MM.1S (cell line): ENCODE data around the gene PPP1R9B.

Source experiments
- DNase-seq: peaks from one replicate; pipeline ENCODE4 v3.0.0-alpha.2; 2015
- H2AFZ ChIP-seq: fragments of 300-600 bp; sonication (generic); 2 replicates; pipeline ENCODE4 v1.6.0; 2016; ENCODE audit warnings: antibody characterized with exemption, low read length
- H3F3A ChIP-seq: fragments of 300-600 bp; sonication (generic); 2 replicates; pipeline ENCODE4 v1.6.1; 2016; ENCODE audit warnings: mild to moderate bottlenecking, antibody characterized with exemption, low read length, moderate library complexity, mixed read lengths; ENCODE audit not compliant: insufficient read depth
- H3K27ac ChIP-seq: fragments of 300-600 bp; sonication (generic); 2 replicates; pipeline ENCODE4 v1.5.1; 2016; ENCODE audit warnings: mild to moderate bottlenecking, low read length
- H3K27me3 ChIP-seq: fragments of 300-600 bp; sonication (generic); replicated peaks from 2 replicates; pipeline ENCODE4 v1.6.0; 2016; ENCODE audit warnings: low read length; ENCODE audit not compliant: insufficient read depth
- H3K36me3 ChIP-seq: fragments of 300-600 bp; sonication (generic); replicated peaks from 2 replicates; pipeline ENCODE4 v1.6.1; 2016; ENCODE audit warnings: mild to moderate bottlenecking, low read length, mixed read lengths; ENCODE audit not compliant: insufficient read depth
- H3K4me1 ChIP-seq: fragments of 300-600 bp; sonication (generic); 2 replicates; pipeline ENCODE4 v1.6.1; 2016; ENCODE audit warnings: low read length, mixed read lengths
- H3K4me2 ChIP-seq: fragments of 300-600 bp; sonication (generic); 2 replicates; pipeline ENCODE4 v1.6.0; 2016; ENCODE audit warnings: low read depth, low read length
- H3K4me3 ChIP-seq: fragments of 300-600 bp; sonication (generic); 2 replicates; pipeline ENCODE4 v1.5.1; 2016; ENCODE audit warnings: low read length, mixed read lengths
- H3K79me2 ChIP-seq: fragments of 300-600 bp; sonication (generic); 2 replicates; pipeline ENCODE4 v1.6.1; 2016; ENCODE audit warnings: mixed run types, low read length, mixed read lengths
- H3K9ac ChIP-seq: fragments of 300-600 bp; sonication (generic); 2 replicates; pipeline ENCODE4 v1.6.1; 2016; ENCODE audit warnings: low read length, mixed read lengths
- H3K9me2 ChIP-seq: fragments of 300-600 bp; sonication (generic); replicated peaks from 2 replicates; pipeline ENCODE4 v1.6.1; 2016; ENCODE audit warnings: mild to moderate bottlenecking, low read length, mixed read lengths; ENCODE audit not compliant: insufficient read depth
- H3K9me3 ChIP-seq: fragments of 300-600 bp; sonication (generic); replicated peaks from 2 replicates; pipeline ENCODE4 v1.6.1; 2016; ENCODE audit warnings: mild to moderate bottlenecking, low read length, mixed read lengths; ENCODE audit not compliant: insufficient read depth
- H4K20me1 ChIP-seq: fragments of 300-600 bp; sonication (generic); 2 replicates; pipeline ENCODE4 v1.6.1; 2016; ENCODE audit warnings: mild to moderate bottlenecking, low read length, moderate library complexity, mixed read lengths; ENCODE audit not compliant: insufficient read depth
- CTCF ChIP-seq: fragments of 300-600 bp; sonication (generic); IDR thresholded peaks from 2 replicates; pipeline ENCODE4 v1.5.1; 2016; ENCODE audit warnings: antibody characterized with exemption, low read length, mixed read lengths
- EZH2 ChIP-seq: fragments of 300-600 bp; sonication (generic); optimal IDR thresholded peaks from 2 replicates; pipeline ENCODE3; 2017; ENCODE audit warnings: low read depth, mild to moderate bottlenecking, antibody characterized with exemption, low read length, mixed read lengths
- EZH2phosphoT487 ChIP-seq: fragments of 300-600 bp; sonication (generic); IDR thresholded peaks from 2 replicates; pipeline ENCODE4 v1.6.1; 2018; ENCODE audit warnings: antibody characterized with exemption, low read length

PPP1R9B gene

GRCh38 chr17:50181591-50182560 is 31.4 kb upstream of the PPP1R9B start:
- no peak overlapping the region for H3K4me2 ChIP-seq
- H3K27ac ChIP-seq = no peak overlapping the region
- peaks cover 23% of the 10 kb centered on the region for H3K4me1 ChIP-seq

GRCh38 chr17:50181144-50181543 is 30.7 kb upstream of the PPP1R9B start:
- no peak overlapping the region for H3K27ac ChIP-seq
- H3F3A ChIP-seq = peaks cover 5% of the 10 kb centered on the region; the same call in 1 of the 2 replicates
- H3K4me1 ChIP-seq = peaks cover 23% of the 10 kb centered on the region
- H2AFZ ChIP-seq = no peak overlapping the region
- H4K20me1 ChIP-seq = no peaks in the 10 kb centered on the region
- H3K9me3 ChIP-seq = no peaks in the 10 kb centered on the region
- no peak for DNase-seq
- H3K9me2 ChIP-seq = no peaks in the 10 kb centered on the region
- no peak overlapping the region for H3K4me3 ChIP-seq
- no peak overlapping the region for H3K9ac ChIP-seq
- H3K4me2 ChIP-seq = no peak overlapping the region
- H3K79me2 ChIP-seq = no peaks in the 10 kb centered on the region
- peaks cover 5% of the 10 kb centered on the region; the same call in 1 of the 2 replicates for H3K27me3 ChIP-seq
- no peaks in the 10 kb centered on the region for H3K36me3 ChIP-seq
- TF ChIP-seq CTCF = no peak
- TF ChIP-seq EZH2 = no peak
- TF ChIP-seq EZH2phosphoT487 = no peak

More at GRCh38 chr17:50181591-50182560, 31.4 kb upstream of the PPP1R9B start:
- H3K9ac ChIP-seq = no peak overlapping the region
- no peaks in the 10 kb centered on the region for H3K36me3 ChIP-seq
- H4K20me1 ChIP-seq = no peaks in the 10 kb centered on the region
- peaks cover 5% of the 10 kb centered on the region; the same call in 1 of the 2 replicates for H3F3A ChIP-seq
- DNase-seq = no peak
- no peaks in the 10 kb centered on the region for H3K9me2 ChIP-seq
- H3K27me3 ChIP-seq = peaks cover 9% of the 10 kb centered on the region; the same call in 1 of the 2 replicates
- no peaks in the 10 kb centered on the region for H3K79me2 ChIP-seq
- no peak overlapping the region for H2AFZ ChIP-seq
- no peak for TF ChIP-seq CTCF
- no peak for TF ChIP-seq EZH2phosphoT487
- no peak for TF ChIP-seq EZH2
- H3K4me3 ChIP-seq = no peak overlapping the region
- H3K9me3 ChIP-seq = no peaks in the 10 kb centered on the region

- H3K36me3 ChIP-seq = no peaks in the 10 kb centered on the region
- no peak overlapping the region for H3K4me3 ChIP-seq
- H3K9me2 ChIP-seq = no peaks in the 10 kb centered on the region
- H3K4me1 ChIP-seq = peaks cover 23% of the 10 kb centered on the region
- no peak overlapping the region for H2AFZ ChIP-seq
- DNase-seq = no peak
- H3K27ac ChIP-seq = no peak overlapping the region
- H3K27me3 ChIP-seq = peaks cover 5% of the 10 kb centered on the region; the same call in 1 of the 2 replicates
- TF ChIP-seq EZH2 (no peak), CTCF (no peak), EZH2phosphoT487 (no peak)
- H3K4me2 ChIP-seq = no peak overlapping the region
- H3F3A ChIP-seq = peaks cover 5% of the 10 kb centered on the region; the same call in 1 of the 2 replicates
- no peaks in the 10 kb centered on the region for H4K20me1 ChIP-seq
- H3K79me2 ChIP-seq = no peaks in the 10 kb centered on the region
- H3K9me3 ChIP-seq = no peaks in the 10 kb centered on the region
- no peak overlapping the region for H3K9ac ChIP-seq
Observed at GRCh38 chr17:50180620-50181019, 30.1 kb upstream of the PPP1R9B start.
